ENCODE measurements around the gene HLA-DRB5.

GRCh38 chr6:32491700-32492099, 38.4 kb downstream of the HLA-DRB5 start:
- TF ChIP-seq CTCF (IDR thresholded peaks at IDR 0.05; ENCODE audit: borderline replicate concordance, extremely low read depth, low read length, poor library complexity, severe bottlenecking) (no peak), EZH2 (IDR thresholded peaks at IDR 0.05; ENCODE audit: borderline replicate concordance, low read depth, low read length, severe bottlenecking) (no peak)

Measured in DND-41 (cell line).